HG03095 (cell line): ENCODE data around the gene ADAM15.

Experiments
- ATAC-seq: cut with Tn5 transposase; IDR thresholded peaks from one replicate; pipeline ENCODE4 v1.9.1; 2021; ENCODE audit warnings: moderate library complexity; ENCODE audit not compliant: unreplicated experiment

Gene ADAM15, protein sequence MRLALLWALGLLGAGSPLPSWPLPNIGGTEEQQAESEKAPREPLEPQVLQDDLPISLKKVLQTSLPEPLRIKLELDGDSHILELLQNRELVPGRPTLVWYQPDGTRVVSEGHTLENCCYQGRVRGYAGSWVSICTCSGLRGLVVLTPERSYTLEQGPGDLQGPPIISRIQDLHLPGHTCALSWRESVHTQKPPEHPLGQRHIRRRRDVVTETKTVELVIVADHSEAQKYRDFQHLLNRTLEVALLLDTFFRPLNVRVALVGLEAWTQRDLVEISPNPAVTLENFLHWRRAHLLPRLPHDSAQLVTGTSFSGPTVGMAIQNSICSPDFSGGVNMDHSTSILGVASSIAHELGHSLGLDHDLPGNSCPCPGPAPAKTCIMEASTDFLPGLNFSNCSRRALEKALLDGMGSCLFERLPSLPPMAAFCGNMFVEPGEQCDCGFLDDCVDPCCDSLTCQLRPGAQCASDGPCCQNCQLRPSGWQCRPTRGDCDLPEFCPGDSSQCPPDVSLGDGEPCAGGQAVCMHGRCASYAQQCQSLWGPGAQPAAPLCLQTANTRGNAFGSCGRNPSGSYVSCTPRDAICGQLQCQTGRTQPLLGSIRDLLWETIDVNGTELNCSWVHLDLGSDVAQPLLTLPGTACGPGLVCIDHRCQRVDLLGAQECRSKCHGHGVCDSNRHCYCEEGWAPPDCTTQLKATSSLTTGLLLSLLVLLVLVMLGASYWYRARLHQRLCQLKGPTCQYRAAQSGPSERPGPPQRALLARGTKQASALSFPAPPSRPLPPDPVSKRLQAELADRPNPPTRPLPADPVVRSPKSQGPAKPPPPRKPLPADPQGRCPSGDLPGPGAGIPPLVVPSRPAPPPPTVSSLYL

DNA sequence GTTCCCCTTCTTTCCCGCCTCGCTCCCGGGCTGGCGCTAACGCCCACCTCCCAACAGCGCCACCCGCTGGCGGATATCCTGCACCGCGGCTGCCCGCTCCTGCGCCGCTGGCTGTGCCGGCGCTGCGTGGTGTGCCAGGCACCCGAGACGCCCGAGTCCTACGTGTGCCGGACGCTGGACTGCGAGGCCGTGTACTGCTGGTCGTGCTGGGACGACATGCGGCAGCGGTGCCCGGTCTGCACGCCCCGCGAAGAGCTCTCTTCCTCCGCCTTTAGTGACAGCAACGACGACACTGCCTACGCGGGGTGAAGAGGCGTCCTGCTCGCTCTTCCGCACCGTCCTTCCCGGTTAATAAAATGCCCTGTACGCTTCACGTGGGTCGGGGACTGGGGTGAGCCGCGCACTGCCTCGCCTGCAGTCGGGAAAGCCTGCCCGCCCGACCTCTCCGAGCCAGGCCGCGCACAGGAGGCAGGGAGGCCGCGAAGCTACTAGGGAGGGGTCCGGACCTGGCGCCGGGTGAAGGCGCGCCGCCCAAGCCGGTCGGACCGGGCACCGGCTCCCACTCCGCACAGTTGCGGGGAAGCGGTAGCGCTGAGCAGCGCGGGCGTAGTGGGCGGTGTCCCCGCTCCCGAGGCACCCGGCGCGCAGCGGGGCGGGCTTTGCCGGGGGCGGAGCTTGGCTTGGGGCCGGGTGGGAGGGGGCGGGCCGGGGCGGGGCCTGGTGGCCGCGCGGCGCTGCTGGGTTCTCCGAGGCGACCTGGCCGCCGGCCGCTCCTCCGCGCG lies at the start of gene ADAM15:
Gene ADAM15 (plus strand): TSS at position 757 of the 782 bp plus-strand sequence. CDS start 71 bp downstream, outside the sequence.
- peak; percentile 50 for ATAC-seq

DNA sequence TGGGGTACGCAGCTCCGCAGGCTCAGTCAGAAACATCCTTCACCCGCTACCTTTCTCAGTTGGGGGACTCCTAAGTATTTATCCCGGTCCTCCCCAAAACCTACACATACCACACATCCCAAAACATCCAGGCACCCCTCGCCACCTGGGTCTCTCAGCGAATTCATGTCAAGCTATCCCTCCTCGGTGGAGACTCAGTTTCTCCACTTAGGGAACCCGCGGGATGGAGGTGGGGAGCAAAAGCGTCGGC lies 49.8 kb upstream of the ADAM15 start:
- ATAC-seq = peak; percentile 5

DNA sequence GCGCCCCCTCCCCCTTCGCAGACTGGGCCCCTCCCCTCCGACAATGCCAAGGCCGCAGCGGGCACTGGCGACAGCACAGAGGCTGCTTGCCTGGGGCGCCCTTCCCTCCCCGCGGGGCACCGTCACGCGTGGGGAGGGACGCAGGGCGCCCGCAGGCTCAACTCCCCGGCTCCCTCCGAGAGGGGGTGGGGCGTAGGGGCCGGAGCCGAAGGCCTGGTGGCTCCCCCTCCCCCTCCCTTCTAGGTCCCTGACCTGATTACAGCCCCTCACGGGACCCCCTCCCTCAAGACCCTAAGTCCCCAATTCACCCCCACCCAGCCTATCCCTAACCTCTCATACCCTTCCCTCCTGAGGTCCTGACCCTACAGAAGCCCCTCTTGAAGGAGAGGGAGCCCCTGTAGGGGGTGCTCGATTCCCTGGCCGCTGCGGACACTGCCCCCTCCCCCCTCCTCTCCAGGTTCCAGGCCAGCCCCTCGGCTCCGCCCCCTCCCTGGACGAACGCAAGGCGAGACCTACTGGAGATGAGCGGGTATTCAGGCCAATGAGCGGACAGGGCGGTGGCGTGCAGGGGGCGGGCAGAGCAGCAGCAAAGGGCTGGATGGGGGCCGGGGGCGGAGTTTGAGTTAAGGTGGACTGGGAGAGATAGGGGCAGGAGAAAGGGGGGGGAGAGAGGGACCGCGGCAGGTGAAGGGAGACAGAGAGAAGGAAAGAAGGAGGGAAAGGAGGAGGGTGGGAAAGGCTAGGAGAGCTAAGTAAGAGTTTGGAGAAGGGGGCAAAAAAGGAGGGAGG lies 49.2 kb upstream of the ADAM15 start:
- peak; percentile 44 for ATAC-seq

DNA sequence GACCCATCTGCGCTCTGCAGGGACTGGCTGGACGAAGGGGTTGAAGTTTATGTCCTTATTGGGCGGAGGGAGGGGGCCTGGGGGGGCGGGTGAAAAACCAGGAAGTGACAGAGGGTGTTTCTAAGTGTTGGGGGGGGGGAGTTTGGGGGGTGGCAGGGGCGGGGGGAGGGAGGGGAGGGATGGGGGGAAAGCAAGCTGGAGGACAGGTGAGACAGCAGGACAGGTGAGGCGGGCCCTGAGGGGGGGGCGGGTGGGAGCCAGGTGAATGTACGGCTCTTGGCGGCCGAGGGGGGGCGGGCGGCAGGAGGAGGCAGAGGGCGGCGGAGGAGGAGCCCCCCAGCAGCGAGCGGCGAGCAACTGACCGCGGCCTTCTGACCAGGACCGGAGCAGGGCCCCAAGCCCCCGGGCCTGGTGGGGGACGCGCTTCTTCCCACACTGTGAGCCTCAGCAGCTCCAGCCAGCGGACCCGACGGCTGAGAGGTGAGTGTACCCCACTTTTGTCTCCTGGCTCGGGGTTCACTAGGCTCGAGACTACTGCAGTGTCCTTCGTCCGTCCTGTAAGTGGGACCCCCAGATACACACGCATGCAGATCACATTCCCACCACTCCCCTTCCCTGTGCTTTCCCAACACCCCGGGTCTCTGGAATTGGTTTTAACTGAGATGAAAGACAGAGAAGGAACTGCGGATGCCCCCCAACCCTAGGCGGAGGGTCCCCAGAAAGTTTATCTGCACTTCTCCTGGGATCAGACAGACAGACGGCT lies 48.5 kb upstream of the ADAM15 start, which contains the start of gene ZBTB7B:
Gene ZBTB7B (plus strand): TSS at position 339 of the 763 bp plus-strand sequence. CDS start 11,859 bp downstream, outside the sequence.
- no peak for ATAC-seq

DNA sequence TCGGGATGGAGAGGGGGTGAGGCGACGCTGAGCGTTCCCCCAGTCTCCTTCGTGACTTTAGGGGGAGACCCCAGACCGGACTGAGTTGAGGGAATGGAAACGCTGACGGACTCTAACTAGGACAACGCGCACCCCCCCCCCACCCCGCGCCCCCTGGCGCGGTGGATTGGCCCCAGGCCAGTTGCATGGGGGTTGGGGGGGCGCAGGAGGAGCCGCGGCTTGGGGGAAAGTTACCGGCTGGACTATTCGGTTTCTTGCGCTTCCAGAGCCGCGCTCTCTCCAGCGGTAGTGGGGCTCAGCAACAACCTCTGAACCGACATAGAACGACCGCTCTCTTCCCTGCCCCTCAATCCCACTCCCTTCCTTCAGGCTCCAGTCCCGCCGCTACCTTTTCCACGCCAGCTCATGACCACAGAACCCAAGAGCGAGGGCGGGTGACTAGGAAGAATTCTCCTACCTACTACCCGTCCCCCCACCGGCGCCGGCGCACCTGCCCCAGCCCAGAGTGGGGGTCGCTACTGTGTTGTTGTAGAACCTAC lies 47.8 kb upstream of the ADAM15 start:
- ATAC-seq = no peak

DNA sequence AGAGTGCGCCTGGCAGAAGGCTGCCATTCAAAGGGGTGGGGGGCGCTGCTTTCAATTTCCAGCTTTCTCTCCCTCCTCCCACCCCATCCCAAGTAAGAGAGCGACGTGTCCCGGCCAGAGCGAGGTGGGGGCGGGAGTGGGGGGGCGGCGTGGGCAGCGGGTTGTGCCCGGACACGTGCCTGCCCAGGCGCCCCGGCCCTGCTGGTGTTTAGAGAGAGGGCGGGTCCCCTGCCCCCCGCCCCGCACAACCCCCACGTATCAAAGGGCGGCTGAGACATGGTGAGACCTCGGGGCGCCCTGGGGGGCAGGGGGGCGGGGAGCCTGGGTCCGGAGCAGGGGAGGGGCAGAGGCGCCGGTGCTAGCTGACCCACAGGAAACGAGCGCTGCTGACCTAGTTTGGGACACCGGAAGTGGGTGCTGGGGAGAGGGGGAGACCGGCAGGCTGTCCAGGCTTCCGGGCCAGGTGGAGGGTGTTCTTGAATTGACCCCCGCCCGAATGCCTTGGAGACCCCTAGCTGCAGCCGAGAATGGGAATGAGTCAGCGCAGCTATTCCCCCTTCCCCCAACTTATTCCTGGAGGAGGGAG lies 47.3 kb upstream of the ADAM15 start:
- no peak for ATAC-seq

DNA sequence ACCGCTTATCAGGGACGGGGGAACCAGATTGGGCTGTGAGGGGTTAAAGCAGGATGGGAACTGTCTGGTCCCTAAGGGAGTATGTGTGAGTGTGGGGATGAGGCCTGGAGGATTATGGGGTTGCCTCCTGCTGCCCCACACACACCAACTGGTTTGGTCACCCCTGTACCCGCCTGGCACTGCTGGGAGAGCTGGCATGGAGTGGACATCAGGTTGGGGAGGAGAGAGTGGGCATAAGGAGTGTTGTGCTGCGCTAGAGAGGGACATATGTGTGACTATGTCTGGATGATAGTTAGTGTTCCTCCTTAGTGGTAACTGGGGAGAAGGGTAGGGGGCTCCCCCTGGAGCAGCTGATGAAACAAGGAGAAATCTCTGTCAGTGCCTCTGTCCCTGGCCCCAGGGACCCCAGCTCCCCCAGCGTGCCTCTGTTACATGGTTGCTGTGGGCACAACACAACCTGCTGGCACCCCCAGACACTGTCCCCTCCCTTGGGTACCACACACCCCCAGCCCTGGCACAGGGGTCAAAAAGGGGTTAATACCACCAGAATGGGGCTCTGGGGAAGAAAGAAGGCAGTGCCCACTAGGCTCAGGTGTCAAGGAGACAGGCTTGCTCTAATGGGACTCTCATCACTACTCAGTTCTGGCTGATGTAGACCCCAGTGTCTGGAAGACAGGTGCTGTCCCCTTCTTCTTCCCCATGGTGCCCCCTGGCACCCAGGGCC lies 46.6 kb upstream of the ADAM15 start:
- ATAC-seq = no peak

DNA sequence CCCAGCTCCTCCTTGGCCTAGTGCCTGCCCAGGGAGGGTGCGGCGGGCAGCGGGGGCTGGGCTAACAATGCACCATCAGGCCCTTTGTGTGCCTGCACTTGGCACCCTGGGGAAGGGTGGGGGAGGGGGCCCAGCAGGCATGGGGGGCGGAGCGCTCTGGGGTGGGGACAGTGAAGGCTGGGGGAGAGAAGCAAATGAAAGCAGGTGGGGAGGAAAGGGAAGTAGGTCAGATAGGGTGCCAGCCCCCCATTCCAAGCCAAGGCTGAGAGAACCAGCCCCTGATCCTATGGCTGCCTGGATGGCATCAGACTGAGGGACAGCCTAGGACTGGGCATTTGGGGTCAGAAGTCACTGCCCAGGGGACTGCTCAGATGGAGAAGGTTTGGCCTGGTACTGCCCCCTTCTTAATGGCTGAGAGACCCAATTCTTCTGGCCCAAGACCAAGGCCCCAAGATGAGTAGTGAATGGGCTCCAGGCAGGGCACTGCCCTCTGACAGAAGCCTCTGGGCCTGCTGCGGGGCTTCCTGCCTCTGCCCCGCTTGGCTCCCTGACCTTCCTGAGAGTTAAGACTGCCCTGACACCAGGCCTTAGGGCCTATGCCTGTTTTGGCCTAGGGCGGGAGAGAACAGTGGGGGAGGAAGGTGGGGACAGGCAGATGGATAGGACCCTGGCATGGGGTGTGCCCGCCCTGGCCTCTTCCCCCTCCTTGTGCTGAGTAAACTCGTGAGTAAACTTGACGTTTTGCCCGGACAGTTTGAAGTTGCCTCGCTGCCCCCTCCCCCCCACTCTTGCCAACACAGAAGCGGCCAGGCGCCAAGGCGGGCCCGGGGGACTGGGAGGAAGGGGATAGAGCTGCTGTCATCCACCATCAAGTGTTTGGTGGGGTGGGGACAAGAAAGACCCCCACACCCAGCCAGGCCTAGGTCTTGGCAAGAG lies 45.8 kb upstream of the ADAM15 start:
- ATAC-seq = no peak

DNA sequence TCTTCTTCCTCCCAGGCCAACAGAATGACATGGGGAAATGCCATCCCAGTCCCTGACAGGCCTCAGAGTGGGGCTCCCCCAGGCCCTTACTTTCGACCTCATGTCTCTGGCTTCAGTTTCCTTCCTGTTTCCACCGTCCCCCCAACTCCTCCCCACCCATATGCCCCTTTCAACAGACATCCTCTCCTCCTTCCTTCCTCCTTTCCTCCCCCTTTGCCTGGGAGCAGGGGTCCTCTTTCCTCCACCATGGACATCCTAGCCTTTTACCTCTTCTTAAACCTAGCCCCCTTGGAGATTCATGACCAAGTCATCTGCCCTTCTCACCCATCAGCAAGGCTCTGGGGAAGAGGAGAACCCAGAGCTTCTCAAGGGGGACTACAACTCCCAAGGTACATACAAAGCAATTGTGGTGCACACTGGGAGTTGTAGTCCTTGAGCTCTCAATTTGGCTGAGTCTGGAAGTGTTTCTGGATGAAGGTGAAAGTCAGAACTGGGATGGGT lies 44.5 kb upstream of the ADAM15 start:
- no peak for ATAC-seq

DNA sequence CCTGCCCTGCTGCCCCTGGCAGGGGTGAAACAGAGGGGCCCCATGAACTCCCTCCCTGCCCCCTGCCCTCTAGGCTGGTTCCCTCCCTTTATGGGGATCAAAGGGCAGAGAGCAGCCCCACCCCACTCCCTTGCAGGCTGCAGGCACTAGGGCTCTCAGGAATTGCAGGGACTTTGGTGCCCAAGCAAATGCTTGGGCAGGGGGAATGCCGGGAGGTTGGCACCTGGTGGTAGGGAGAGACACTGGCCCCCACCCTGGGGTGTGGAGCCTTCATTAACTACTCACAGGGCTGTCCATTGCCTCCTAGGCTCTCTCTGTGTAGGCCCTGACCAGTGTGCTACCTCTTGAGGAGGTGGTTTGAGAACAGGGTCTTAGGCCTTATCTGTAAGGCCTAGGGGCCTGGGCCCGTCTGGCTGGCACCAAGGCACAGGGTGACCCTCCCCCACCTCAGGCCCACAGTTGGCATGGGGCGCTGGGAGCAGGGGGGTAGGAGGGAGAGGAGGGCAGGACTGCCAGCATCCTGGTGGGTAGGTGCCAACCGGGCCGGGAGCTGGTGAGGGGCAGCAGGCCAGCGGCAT lies 43.8 kb upstream of the ADAM15 start:
- no peak for ATAC-seq

DNA sequence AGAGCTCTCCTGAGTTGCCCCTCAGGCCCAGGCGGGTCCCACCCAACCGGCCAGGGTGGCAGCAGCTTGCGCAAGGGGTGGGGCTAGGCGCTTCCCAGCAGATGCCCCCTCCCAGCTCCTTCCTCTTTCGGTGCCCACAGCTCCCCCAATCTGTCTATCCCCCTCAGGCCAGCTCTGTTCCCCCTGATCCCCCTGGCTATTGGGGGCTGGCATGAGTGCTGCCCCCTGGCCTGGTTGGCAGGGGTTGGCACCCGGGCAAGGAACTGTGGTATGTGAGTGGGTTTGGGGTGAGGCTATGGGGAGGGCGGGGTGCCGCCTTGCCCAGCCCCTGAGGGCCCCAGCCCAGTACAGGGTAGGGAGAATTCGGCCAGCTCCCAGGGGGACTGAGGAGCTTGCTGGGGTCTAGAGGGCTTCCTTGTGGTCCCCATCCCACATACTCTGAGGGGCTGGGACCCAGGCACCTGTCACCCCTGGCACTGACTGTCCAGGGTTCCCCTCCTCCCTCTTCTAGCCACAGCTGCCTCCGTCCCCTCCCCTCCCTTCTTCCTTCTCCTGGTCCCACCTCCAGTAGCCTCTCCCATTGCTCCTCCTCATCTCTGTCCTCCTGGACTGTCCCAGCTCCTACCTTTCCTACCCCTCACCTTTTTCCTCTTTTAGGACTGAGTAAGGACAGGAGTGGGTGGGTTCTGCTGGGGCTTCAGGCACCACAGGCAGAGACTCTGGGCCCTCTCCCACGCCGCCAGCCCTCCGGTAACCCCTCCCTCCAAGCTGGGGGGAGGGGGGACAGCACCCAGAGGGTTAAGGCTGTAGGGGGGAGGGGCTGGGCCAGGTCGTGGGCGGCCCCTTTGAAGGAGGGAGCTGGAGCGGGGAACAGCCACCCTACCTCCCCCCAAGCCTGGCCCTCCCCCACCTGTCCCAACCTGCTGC lies 42.8 kb upstream of the ADAM15 start:
- ATAC-seq = no peak

DNA sequence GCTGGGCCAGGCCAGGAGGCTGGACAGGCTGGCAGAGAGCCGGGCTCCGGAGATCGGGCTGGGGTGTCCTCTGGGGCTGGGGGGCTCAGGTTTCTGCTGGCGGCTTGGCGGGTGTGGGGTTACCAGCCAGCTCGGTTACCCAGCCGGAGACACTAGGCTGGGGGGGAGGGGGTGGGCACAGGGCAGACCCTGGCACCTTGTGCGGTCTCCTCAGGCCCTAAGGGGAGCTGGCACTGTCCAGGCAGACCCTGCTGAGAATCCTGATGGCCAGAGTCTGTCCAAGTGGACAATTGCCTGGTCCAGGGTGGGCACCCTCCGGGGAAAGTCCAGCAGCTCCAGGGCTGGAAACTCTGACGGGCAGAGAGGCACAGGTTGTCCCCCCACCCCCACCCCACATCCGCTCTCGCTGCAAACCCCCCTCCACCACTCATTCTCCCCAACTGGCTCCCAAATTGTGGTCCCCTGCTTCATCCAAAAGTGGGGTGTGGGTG lies 41.9 kb upstream of the ADAM15 start:
- no peak for ATAC-seq

DNA sequence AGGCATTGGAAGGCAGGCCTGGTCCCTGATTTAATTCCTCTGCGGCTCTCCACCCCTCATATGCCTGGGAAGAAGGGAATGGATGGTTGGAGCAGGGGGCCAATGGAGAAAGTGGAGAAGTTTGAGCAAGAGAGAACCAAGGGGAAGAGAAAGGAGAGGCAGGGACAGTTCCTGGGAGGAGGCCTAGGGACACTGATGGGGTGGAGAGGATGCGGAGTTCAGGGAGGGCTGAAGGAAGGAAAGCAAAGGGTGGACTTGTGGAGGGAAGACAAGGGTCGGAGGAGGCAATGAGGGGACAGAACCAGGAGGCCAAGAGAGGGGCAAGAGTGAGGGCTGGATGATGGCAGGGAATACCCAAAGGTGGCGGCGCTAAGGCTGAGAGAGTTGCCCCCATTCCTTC lies 41.4 kb upstream of the ADAM15 start:
- no peak for ATAC-seq

DNA sequence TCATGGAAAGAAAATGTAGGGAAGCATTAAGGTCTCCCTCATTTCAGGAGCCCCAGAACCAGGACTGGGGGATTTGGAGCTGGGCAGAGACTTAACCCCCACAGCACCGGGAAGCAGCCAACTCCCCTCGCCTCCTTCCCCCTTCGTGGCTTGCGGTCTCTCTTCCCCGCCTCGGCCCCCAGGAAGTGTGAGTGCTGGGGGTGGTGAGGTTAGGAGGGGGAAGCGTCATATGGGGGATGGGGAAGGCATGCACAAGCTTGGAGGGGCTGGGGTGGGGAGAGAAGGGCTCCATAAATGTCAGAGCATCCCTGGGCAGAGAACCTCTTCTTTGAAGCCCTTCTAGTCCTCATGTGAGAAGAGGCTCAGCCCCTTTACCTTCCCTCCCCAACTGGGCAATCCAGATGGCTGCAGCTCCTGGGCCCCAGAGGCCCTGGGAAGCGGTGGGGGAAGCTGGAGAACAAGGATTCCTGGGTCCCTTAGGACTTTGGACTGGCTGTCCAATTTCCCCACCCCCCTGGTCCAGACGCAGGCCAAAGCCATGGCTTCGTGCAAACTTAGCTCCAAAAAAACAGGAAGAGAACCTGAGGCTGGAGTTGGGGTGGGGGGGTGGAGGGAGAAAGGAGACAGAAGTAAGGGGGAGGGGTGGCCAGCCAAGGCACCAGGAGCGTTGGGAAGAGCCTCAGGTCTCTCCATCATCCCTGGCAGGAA lies 40.8 kb upstream of the ADAM15 start:
- ATAC-seq = no peak

DNA sequence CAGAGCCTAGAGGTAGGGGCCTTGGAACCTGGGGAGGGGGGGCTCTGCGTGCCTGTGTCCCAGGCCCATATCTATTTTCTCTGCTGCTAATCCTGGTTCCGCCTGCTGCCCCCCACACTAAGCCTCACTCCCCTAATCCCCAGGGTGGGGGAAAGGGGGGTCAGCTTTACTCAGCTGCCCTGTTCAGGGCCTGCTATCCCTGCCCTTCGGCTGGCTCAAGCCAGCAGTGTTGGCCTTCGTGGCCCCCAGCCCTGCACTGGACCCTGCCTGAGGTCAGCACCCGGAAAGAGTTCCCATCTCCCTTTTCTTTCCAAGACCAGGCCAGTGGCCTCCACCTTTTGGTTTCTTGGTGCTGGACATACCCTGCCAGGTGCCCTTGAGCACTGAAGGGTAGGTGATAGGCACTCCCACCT lies 40.1 kb upstream of the ADAM15 start:
- ATAC-seq = no peak
